ENCODE measurements around the gene SRRM2.

The SRRM2 gene

DNA sequence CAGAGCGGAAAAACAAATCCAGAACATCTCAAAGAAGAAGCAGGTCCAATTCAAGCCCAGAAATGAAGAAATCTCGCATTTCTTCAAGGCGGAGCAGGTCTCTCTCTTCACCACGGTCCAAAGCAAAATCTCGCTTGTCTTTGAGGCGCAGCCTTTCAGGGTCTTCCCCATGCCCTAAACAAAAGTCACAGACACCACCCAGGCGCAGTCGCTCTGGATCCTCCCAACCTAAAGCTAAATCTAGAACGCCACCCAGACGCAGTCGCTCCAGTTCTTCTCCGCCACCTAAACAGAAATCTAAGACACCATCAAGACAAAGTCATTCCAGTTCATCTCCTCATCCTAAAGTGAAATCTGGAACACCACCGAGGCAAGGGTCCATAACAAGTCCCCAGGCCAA, 10.3 kb downstream of the SRRM2 start:
- DNase-seq (ENCODE audit: low spot score) = no peak

GRCh38 chr16:2763173-2763572, 10.7 kb downstream of the SRRM2 start:
- no peak for DNase-seq (ENCODE audit: low spot score)

DNA sequence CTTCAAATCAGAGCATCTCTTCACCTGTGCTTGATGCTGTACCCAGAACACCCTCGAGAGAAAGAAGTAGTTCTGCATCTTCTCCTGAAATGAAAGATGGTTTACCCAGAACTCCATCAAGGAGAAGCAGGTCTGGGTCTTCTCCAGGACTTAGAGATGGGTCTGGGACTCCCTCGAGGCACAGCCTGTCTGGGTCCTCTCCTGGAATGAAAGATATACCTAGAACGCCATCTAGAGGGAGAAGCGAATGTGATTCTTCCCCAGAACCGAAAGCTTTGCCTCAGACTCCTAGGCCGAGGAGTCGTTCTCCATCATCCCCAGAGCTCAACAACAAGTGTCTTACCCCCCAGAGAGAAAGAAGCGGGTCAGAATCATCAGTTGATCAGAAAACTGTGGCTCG, 12.3 kb downstream of the SRRM2 start:
- no peak for DNase-seq (ENCODE audit: low spot score)

- DNase-seq (ENCODE audit: low spot score) = no peak
Observed at GRCh38 chr16:2765462-2766404, 13.3 kb downstream of the SRRM2 start.

GRCh38 chr16:2766430-2767139, 14.1 kb downstream of the SRRM2 start:
- no peak for DNase-seq (ENCODE audit: low spot score)

DNA sequence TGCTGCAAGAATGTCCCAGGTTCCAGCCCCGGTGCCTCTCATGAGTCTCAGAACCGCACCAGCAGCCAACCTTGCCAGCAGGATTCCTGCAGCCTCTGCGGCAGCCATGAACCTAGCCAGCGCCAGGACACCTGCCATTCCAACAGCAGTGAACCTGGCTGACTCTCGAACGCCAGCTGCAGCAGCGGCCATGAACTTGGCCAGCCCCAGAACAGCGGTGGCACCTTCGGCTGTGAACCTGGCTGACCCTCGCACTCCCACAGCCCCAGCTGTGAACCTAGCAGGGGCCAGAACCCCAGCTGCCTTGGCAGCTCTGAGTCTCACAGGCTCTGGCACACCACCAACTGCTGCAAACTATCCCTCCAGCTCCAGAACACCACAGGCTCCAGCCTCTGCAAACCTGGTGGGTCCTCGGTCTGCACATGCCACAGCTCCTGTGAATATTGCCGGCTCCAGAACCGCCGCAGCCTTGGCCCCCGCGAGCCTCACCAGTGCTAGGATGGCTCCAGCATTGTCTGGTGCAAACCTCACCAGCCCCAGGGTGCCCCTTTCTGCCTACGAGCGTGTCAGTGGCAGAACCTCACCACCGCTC, 14.8 kb downstream of the SRRM2 start:
- DNase-seq (ENCODE audit: low spot score) = no peak

DNA sequence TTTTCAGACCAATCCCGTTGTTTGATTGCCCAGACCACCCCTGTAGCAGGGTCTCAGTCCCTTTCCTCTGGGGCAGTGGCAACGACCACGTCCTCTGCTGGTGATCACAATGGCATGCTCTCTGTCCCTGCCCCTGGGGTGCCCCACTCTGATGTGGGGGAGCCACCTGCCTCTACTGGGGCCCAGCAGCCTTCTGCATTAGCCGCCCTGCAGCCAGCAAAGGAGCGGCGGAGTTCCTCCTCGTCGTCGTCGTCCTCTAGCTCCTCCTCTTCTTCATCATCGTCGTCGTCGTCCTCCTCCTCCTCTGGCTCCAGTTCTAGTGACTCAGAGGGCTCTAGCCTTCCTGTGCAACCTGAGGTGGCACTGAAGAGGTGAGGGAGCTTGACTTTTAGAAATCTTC, 15.5 kb downstream of the SRRM2 start:
- no peak for DNase-seq (ENCODE audit: low spot score)

DNA sequence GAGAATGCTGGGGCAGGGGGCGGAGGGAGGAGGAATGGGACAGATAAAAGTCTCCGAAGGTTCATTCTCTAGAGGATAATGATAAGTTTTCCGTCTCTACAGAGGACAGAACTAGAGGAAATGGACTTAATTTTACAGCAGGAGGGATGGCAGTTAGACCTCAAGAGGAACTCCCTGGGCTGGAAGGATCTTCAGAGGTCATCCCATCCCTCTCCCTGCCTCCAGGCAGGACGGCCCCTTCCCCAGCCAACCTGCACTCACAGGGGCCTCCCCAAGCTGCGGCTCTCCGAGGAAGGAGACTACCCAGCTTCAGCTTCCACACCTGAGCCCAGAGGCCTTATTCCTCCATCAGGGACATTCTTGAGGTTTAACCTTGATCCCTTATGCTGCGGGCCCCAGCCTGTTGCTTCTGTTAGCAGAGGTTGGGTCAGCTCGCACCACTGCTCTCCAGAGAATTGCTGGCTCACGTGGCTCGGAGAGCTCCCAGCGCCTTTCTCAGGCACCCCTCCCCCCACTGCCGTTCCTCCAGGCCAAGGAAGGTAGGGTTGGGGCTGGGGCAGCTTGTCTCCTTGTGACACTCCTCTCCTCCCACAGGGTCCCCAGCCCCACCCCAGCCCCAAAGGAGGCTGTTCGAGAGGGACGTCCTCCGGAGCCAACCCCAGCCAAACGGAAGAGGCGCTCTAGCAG, 16.1 kb downstream of the SRRM2 start:
- DNase-seq (ENCODE audit: low spot score) = no peak

DNA sequence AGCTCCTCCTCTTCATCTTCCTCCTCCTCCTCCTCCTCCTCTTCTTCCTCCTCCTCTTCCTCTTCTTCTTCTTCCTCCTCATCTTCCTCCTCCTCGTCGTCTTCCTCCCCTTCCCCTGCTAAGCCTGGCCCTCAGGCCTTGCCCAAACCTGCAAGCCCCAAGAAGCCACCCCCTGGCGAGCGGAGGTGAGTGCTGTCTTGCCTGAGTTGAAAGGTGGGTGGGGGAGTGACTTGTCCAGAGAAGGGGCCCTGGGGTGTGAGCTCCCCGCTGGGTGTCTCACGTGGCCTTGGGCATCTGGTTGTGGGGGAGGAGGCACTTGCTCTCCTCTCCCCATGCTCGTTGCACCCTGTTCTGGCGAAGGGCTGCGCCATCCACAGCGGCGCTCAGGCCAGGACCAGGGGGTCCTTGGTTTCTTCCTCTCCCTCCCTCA, 16.7 kb downstream of the SRRM2 start:
- no peak for DNase-seq (ENCODE audit: low spot score)

- no peak for DNase-seq (ENCODE audit: low spot score)
Observed at GRCh38 chr16:2769675-2770056, 17.2 kb downstream of the SRRM2 start.

DNA sequence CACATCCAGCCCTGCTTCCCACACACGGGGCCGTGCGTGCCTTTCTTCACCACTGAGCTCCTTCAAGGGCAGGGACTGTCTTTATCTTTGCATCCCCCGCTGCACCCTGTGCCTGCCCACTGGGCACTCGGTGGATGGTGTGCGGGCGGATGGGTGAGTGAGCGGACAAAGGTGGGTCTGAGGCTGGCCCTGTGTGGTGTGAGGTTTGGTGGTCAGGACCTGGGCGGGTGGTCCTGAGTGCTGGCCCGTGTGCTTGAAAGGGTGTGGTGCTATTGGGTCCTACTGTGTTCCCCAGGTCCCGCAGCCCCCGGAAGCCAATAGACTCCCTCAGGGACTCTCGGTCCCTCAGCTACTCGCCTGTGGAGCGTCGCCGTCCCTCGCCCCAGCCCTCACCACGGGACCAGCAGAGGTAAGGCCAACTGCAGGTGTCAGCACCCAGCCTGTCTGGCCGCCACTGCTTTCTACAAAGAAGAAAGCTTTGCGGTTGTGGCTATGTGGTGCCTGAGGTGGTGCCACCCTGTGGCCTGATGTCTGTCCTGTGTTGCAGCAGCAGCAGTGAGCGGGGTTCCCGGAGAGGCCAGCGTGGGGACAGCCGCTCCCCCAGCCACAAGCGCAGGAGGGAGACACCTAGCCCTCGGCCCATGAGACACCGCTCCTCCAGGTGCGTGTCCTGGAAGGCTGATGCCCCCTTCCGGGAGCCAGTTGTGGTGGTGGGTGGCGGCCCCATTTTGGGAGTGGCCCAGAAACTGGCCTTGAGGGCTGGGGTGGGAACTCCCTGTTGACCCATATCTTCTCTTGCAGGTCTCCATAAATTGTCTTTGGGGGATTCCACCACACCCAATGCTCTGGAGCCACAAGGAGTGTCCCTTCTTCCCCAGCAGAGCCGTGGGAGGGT, 17.9 kb downstream of the SRRM2 start:
- DNase-seq (ENCODE audit: low spot score) = no peak

DNA sequence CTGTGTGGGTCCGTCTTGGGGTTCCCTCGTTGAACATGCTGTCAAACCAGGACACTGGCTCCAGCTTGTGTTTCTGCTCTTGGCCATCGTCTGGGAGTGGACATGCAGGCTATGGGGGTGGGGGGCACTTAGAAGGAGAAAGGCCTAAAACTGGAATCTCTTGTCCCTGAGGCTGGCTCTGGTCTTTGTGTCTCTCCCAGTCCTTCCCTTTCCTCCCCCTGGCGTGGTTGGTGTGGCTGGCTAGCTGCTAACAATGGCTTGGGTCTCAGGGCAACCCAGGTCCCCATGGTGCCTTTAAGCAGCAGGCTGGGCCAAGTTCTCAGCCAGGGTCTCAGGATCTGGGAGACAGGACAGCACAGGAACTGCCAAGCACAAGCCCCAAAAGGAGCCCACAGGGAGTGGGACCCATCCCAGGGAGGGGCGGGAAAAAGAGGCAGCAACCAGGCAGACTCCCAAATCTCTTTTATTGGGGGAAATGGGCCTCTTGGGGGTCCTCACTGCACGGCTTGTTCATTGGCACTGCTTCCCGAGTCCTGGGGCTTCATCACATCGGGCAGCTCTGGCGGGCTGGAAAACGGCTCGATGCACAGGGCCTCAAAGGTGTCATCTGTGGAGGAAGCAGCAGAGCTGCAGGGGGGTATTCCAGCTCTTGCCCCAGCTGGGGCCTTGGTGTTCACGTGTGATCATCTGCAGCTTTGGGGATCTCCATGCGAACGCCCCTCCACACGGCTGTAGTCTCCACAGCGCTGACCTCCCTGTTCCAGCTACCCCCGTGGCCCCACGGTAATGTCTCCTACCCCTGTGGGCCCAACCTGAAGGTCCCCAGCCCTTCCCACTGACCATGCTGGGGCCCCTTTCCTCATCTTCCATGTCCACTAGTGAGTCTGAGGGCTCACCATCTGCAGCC, 19.3 kb downstream of the SRRM2 start:
- no peak for DNase-seq (ENCODE audit: low spot score)

DNA sequence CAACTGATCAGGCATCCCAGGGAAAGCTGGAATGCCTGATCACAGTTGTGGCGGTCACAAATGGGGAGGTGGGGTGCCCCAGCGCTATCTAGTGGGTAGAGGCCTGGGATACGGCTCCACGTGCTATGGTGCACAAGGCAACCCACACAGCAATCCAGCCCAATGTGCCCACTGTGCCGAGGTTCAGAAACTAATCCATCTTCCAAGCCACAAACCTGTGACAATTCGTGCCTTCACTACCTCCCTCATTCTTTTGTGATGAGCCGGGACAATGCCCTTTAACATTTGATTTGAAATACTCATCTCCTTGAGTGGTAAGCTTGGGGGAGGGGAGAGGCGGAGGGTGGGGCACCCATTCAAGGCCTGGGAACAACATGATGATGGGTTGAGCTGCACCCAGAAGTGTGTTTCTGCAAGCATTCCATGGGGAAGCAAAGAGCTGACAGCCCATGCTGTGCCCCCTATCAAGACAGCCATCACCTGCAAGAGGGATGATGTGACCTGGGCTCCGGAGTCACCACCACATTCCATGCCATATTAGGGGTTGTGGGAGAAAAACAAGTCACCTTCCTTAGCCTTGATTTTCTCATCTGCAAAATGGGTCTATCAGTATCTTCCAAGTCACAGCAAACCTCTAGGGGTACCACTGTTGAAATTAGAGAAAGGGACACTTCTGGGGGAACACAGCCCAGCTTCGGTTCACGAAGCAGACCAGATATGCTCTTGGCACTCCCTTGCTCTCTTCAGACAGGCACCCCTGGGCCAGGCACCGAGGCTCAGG, 20.9 kb downstream of the SRRM2 start:
- DNase-seq (ENCODE audit: low spot score) = no peak

DNA sequence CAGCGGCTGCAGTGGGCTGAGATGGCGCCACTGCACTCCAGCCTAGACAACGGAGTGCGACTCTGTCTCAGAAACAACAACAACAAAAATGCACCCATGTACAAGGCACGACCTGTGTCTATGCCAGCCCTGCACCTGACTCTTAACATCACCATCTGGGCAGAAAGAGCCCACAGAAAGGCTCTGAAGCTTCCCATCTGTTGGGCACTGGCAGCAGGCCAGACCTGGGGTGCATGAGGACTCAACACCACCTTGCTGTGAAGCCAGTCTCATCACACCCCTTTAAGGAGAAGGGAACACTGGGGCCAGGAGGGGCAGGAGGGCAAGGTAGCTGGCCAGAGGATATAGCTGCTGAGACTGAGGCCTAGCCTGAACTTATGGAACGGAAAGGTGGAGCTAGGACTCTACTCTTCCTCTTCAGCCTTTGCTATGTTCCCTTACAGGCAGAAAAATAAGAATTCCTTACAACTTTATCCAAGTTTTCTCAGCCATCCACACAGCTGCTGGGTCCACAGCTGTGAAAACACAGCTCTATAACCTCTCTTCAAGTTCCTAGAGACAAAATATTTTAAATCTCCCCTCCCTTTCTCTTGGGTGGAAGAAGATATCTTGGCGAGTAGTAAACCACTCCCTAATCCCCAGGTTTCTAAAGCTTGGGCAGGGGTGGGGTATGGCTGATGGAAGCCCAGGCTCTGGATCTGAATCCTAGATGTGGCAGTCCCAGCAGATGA, 21.9 kb downstream of the SRRM2 start:
- DNase-seq (ENCODE audit: low spot score) = no peak

DNA sequence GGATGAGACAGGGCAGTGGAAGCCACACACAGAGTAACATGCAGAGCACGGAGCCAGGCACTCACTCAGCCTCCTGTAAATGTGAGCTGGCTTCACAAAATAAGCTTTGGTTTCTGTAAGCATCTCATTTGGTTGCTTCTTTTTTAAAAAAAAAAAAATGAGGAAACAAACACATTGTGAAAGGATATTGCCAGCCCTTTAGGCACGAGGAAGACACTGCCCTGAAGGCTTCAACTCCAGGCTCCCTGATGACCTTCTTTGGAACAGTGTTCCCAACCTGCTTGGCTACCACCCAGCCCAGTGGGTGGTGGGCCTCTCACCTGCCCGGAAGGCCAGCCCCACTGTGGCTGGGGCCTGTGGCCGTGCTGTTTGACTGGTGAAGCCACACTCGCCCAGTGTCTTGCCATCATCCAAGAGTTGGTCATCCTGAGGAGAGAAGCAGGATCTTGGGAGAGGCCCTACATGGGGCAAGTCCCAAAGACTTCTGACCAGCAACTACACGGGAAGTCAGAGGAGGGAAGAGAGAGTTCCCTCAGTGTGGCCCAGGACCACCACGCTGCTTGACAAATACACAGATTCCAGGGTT, 22.8 kb downstream of the SRRM2 start:
- no peak for DNase-seq (ENCODE audit: low spot score)

GRCh38 chr16:2775765-2776499, 23.5 kb downstream of the SRRM2 start:
- DNase-seq (ENCODE audit: low spot score) = no peak

GRCh38 chr16:2776500-2777139, 24.2 kb downstream of the SRRM2 start:
- no peak for DNase-seq (ENCODE audit: low spot score)

Measured in SK-N-DZ (cell line).